ENCODE data around the gene ELMO1.

DNA sequence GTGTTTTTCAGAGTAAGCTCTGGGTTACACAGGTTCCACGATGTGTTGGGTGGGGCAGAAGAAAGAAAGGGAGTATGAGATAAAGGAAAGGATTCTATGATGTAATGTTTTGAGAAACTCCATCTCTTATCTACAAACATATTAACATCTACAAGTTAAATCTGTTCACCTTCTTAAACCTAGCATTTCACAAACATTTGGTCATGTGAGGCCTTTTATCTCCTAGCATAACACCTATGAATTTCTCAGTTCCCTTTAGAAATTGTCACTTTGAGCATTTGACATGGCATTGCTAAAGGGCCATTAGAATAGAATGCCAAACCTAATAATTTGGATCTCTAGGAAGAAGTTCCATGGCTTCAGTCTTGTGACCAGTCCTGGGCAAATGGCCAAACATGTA lies 507.3 kb downstream of the ELMO1 start:
- TF ChIP-seq POLR2A (IDR thresholded peaks at IDR 0.05; ENCODE audit: low read length): no peak
- TF ChIP-seq, protein P1, sequence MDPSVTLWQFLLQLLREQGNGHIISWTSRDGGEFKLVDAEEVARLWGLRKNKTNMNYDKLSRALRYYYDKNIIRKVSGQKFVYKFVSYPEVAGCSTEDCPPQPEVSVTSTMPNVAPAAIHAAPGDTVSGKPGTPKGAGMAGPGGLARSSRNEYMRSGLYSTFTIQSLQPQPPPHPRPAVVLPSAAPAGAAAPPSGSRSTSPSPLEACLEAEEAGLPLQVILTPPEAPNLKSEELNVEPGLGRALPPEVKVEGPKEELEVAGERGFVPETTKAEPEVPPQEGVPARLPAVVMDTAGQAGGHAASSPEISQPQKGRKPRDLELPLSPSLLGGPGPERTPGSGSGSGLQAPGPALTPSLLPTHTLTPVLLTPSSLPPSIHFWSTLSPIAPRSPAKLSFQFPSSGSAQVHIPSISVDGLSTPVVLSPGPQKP (IDR thresholded peaks at IDR 0.05; ENCODE audit: low read depth, low read length): no peak
- TF ChIP-seq MAZ (IDR thresholded peaks at IDR 0.05; ENCODE audit: borderline replicate concordance, low read depth, low read length): no peak
- TF ChIP-seq, protein P2, sequence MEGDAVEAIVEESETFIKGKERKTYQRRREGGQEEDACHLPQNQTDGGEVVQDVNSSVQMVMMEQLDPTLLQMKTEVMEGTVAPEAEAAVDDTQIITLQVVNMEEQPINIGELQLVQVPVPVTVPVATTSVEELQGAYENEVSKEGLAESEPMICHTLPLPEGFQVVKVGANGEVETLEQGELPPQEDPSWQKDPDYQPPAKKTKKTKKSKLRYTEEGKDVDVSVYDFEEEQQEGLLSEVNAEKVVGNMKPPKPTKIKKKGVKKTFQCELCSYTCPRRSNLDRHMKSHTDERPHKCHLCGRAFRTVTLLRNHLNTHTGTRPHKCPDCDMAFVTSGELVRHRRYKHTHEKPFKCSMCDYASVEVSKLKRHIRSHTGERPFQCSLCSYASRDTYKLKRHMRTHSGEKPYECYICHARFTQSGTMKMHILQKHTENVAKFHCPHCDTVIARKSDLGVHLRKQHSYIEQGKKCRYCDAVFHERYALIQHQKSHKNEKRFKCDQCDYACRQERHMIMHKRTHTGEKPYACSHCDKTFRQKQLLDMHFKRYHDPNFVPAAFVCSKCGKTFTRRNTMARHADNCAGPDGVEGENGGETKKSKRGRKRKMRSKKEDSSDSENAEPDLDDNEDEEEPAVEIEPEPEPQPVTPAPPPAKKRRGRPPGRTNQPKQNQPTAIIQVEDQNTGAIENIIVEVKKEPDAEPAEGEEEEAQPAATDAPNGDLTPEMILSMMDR (IDR thresholded peaks at IDR 0.05): no peak
- TF ChIP-seq, protein P3, sequence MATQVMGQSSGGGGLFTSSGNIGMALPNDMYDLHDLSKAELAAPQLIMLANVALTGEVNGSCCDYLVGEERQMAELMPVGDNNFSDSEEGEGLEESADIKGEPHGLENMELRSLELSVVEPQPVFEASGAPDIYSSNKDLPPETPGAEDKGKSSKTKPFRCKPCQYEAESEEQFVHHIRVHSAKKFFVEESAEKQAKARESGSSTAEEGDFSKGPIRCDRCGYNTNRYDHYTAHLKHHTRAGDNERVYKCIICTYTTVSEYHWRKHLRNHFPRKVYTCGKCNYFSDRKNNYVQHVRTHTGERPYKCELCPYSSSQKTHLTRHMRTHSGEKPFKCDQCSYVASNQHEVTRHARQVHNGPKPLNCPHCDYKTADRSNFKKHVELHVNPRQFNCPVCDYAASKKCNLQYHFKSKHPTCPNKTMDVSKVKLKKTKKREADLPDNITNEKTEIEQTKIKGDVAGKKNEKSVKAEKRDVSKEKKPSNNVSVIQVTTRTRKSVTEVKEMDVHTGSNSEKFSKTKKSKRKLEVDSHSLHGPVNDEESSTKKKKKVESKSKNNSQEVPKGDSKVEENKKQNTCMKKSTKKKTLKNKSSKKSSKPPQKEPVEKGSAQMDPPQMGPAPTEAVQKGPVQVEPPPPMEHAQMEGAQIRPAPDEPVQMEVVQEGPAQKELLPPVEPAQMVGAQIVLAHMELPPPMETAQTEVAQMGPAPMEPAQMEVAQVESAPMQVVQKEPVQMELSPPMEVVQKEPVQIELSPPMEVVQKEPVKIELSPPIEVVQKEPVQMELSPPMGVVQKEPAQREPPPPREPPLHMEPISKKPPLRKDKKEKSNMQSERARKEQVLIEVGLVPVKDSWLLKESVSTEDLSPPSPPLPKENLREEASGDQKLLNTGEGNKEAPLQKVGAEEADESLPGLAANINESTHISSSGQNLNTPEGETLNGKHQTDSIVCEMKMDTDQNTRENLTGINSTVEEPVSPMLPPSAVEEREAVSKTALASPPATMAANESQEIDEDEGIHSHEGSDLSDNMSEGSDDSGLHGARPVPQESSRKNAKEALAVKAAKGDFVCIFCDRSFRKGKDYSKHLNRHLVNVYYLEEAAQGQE (IDR thresholded peaks at IDR 0.05): no peak
- TF ChIP-seq CEBPB (IDR thresholded peaks at IDR 0.05): no peak
- no peak for TF ChIP-seq HOXA7 (CRISPR knock-in tag; IDR thresholded peaks at IDR 0.05)
- TF ChIP-seq HDAC2 (IDR thresholded peaks at IDR 0.05): no peak
- no peak for TF ChIP-seq ZNF302 (CRISPR knock-in tag; IDR thresholded peaks at IDR 0.05)
- TF ChIP-seq, protein P4, sequence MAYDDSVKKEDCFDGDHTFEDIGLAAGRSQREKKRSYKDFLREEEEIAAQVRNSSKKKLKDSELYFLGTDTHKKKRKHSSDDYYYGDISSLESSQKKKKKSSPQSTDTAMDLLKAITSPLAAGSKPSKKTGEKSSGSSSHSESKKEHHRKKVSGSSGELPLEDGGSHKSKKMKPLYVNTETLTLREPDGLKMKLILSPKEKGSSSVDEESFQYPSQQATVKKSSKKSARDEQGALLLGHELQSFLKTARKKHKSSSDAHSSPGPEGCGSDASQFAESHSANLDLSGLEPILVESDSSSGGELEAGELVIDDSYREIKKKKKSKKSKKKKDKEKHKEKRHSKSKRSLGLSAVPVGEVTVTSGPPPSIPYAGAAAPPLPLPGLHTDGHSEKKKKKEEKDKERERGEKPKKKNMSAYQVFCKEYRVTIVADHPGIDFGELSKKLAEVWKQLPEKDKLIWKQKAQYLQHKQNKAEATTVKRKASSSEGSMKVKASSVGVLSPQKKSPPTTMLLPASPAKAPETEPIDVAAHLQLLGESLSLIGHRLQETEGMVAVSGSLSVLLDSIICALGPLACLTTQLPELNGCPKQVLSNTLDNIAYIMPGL (CRISPR knock-in tag; IDR thresholded peaks at IDR 0.05; ENCODE audit: borderline replicate concordance): no peak
- no peak for TF ChIP-seq JUN (IDR thresholded peaks at IDR 0.05)
- no peak for TF ChIP-seq CHD4 (IDR thresholded peaks at IDR 0.05; ENCODE audit: borderline replicate concordance)
- no peak for TF ChIP-seq EHMT2 (IDR thresholded peaks at IDR 0.05; ENCODE audit: low read depth)
- no peak for TF ChIP-seq EP300 (IDR thresholded peaks at IDR 0.05)

Data from A549 (cell line).